ENCODE measurements around the gene GEMIN7. TPM values are rescaled to one million over a fixed set of nuclear protein-coding genes. Genes with fewer than 3 reads are reported as not detected.

The GEMIN7 gene
- total RNA-seq, 6 experiments from 2014 or later = 10.9 to 27.5 (median 14.0) TPM

DNA sequence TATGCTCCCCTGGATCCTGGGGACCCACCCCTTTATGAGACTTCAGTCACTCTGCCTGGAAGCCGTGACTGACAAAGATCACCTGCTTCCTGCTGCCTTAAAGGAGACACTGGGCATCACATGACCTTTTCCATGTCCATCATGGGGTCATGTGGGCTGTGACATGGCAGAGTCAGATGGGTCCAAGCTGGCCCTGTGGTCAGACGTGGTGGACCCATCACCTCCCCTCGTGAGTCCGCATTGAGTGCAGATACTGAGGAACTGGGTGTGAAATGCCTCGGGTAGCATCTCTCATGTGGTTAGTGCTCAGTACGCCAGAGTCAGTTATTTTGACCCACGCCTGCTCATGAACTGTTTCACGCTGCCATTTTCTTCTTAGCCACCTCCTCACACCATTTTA is 54.6 kb downstream of the GEMIN7 start:
- no peaks in the 10 kb centered on the region for H3K4me1 ChIP-seq
- H3K27ac ChIP-seq = no peak overlapping the region
- no peak for ATAC-seq
- 100% methylated on average over 1 of the region's 8 CpGs for WGBS (ENCODE audit: insufficient coverage, low coverage, low lambda C conversion rate, missing lambda C conversion rate)
- no peaks in the 10 kb centered on the region for H3K27me3 ChIP-seq
- no peak for DNase-seq
- H3K36me3 ChIP-seq = no peaks in the 10 kb centered on the region
- H3K4me3 ChIP-seq = no peak overlapping the region
- no peak for TF ChIP-seq POLR2A (IDR thresholded peaks at IDR 0.05)
- TF ChIP-seq, protein P1, sequence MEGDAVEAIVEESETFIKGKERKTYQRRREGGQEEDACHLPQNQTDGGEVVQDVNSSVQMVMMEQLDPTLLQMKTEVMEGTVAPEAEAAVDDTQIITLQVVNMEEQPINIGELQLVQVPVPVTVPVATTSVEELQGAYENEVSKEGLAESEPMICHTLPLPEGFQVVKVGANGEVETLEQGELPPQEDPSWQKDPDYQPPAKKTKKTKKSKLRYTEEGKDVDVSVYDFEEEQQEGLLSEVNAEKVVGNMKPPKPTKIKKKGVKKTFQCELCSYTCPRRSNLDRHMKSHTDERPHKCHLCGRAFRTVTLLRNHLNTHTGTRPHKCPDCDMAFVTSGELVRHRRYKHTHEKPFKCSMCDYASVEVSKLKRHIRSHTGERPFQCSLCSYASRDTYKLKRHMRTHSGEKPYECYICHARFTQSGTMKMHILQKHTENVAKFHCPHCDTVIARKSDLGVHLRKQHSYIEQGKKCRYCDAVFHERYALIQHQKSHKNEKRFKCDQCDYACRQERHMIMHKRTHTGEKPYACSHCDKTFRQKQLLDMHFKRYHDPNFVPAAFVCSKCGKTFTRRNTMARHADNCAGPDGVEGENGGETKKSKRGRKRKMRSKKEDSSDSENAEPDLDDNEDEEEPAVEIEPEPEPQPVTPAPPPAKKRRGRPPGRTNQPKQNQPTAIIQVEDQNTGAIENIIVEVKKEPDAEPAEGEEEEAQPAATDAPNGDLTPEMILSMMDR (IDR thresholded peaks at IDR 0.05) = no peak
- no peaks in the 10 kb centered on the region for H3K9me3 ChIP-seq
- intact Hi-C loops (cut with DNase I) = no loop called here

DNA sequence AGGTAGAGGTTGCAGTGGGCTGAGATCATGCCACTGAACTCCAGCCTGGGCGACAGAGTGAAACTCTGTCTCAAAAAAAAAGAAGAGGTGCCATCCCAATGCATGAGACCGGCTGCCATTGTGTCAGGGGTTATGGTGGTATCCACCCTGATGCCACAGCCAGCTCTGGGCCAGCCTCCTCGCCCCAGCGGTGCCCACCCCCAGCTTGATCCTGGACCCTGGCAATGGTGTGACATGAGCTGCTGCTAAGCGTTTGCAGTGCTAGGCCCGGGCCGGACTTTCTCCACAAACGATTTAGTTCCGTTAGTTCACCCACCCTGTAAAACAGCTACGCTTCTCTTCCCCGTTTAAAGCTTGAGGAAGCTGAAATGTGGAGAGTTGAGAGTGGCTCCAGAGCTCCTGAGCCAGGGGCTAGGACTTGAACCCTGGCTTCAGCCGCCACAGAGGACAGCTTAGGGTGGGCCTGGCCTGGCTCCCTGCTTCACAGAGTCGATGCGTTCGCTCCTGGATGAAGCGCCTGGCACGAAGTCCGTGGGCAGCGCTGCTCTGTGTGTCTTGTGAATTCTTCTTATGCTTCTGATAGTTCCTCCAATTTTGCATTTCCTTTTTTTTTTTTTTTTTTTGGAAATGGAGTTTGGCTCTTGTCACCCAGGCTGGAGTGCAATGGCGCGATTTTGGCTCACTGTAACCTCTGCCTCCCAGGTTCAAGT is 56.3 kb downstream of the GEMIN7 start:
- TF ChIP-seq, protein P1 (IDR thresholded peaks at IDR 0.05) = no peak
- TF ChIP-seq POLR2A (IDR thresholded peaks at IDR 0.05) = no peak
- H3K27me3 ChIP-seq = no peaks in the 10 kb centered on the region
- intact Hi-C loops (cut with DNase I) = no loop called here
- DNase-seq = no peak
- no peaks in the 10 kb centered on the region for H3K4me1 ChIP-seq
- H3K36me3 ChIP-seq = no peaks in the 10 kb centered on the region
- H3K4me3 ChIP-seq = no peak overlapping the region
- H3K9me3 ChIP-seq = no peaks in the 10 kb centered on the region
- no peak for ATAC-seq
- WGBS (ENCODE audit: insufficient coverage, low coverage, low lambda C conversion rate, missing lambda C conversion rate) = 95% methylated on average over 7 of the region's 21 CpGs
- H3K27ac ChIP-seq = no peak overlapping the region

DNA sequence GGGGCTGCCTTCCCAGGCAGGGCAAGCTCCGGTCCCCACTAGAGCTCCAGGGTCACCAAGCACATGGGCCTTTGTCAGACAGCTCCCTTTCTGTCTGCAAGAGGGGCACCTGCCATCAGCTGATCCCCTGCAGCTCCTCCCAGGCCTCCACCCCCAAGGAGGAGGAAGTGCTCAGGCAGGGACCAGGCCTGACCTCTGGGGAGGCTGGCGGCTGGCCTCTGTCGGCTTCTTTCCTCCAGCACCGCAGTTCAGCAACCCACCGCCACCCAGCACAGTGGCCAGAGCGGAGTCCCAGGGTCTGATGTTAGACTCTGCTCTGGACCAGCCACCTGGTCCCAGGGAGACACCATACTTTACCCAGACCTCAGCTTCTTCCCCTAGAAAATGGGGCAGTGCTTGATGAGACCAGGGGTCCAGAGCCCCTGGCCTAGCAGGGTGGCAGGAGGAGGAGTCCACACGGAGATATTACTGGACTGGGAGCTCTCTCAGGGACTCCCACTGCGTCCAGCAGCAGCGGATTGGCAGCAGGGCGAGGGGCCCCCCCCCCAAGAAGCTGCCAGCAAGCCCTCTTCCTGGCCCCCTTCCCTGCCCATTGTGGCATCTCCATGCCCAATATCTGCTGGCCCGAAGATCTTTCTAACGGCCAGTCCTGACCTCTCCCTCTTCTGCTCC is 57.6 kb downstream of the GEMIN7 start:
- H3K36me3 ChIP-seq = no peaks in the 10 kb centered on the region
- no peaks in the 10 kb centered on the region for H3K4me1 ChIP-seq
- intact Hi-C loops (cut with DNase I) = no loop called here
- H3K27me3 ChIP-seq = no peaks in the 10 kb centered on the region
- DNase-seq (no peak), ATAC-seq (peak in 3 of 4 donors; percentile 8 to 23 (median 11))
- no peak for TF ChIP-seq POLR2A (IDR thresholded peaks at IDR 0.05)
- TF ChIP-seq, protein P1 (IDR thresholded peaks at IDR 0.05) = no peak
- WGBS (ENCODE audit: insufficient coverage, low coverage, low lambda C conversion rate, missing lambda C conversion rate) = 64% methylated on average over 4 of the region's 12 CpGs
- no peaks in the 10 kb centered on the region for H3K9me3 ChIP-seq
- no peak overlapping the region for H3K27ac ChIP-seq
- no peak overlapping the region for H3K4me3 ChIP-seq

DNA sequence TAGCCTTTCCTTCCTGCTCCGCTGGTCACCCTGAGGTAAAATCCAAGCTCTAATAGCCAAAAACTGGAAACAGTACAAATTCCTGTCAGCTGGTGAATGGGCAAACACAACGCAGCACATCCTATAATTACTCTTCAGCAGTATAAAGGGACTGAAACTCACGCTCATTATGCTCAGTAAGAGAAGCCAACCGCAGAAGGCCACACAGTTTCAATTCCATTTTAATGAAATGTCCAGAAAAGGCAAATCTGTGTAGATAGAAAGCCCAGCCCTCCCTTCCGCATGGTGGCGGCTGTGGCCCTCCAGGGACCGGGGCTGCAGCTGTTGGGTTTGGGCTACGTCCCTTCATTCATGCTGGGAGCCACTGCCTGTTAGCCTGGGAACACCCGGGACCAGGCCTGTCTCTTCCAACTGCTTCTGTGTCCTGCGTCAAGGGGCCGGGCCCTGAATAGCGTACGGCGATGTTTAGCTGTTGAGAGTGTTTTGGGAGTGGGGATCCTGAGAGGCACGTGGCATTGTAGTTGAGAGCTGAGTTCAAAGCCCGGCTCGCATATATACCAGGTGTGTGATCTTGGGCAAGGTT is 58.2 kb downstream of the GEMIN7 start:
- no peaks in the 10 kb centered on the region for H3K4me1 ChIP-seq
- TF ChIP-seq, protein P1 (IDR thresholded peaks at IDR 0.05) = no peak
- no peak for TF ChIP-seq POLR2A (IDR thresholded peaks at IDR 0.05)
- no peaks in the 10 kb centered on the region for H3K9me3 ChIP-seq
- peaks cover 0 to 5% (median 0%) of the 10 kb centered on the region in 4 donors for H3K36me3 ChIP-seq
- 71% methylated on average over 7 of the region's 17 CpGs for WGBS (ENCODE audit: insufficient coverage, low coverage, low lambda C conversion rate, missing lambda C conversion rate)
- no peak for ATAC-seq
- intact Hi-C loops (cut with DNase I) = no loop called here
- H3K4me3 ChIP-seq = no peak overlapping the region
- no peak for DNase-seq
- H3K27ac ChIP-seq = no peak overlapping the region
- no peaks in the 10 kb centered on the region for H3K27me3 ChIP-seq
